Endothelial cell of umbilical vein (primary cell): ENCODE measurements around the gene HDAC7. TPM values are rescaled to one million over a fixed set of nuclear protein-coding genes. Genes with fewer than 3 reads are reported as not detected.

Source experiments
- BruUV-seq: library from RNA; stranded (reverse); fragments of 400-500 nt; replicated peaks from 2 replicates; lab custom pipeline; 2021; lab: Mats Ljungman, UMichigan
- CTCF ChIA-PET: fragments of 300-600, 350-600 bp; sonication (Branson Sonifier 250); formaldehyde crosslinking; loops from one replicate; lab custom pipeline; 2021; ENCODE audit warnings: antibody characterized with exemption, inconsistent platforms; lab: Charles Lee
- POLR2A ChIA-PET: fragments of 300-600, 350-600 bp; sonication (Branson Sonifier 250); formaldehyde crosslinking; loops from one replicate; lab custom pipeline; 2021; ENCODE audit warnings: antibody characterized with exemption, inconsistent platforms; lab: Charles Lee
- DNase-seq: peaks from one replicate; pipeline ENCODE4 v3.0.0-alpha.2; 2011; ENCODE audit warnings: low read depth, low spot score
- FAIRE-seq: peaks from 2 replicates; lab custom pipeline; 2011; peaks lifted over from hg19 to GRCh38; lab: Jason Lieb, UNC
- H2AFZ ChIP-seq: 2 replicates; pipeline ENCODE4 v1.6.0; 2012; ENCODE audit warnings: low read depth, low read length, control low read depth, inconsistent platforms
- H3K27ac ChIP-seq: 2 replicates; pipeline ENCODE4 v1.5.1; 2011; ENCODE audit warnings: low read depth, mild to moderate bottlenecking, control low read depth, low read length, moderate library complexity; ENCODE audit not compliant: insufficient read depth
- H3K27me3 ChIP-seq, 2 experiments: 2 replicates each; pipeline versions ENCODE4 v1.6.0 to v1.6.1; 2011; ENCODE audit warnings: low read length in 2 of 2, mixed read lengths in 1 of 2; ENCODE audit not compliant: control insufficient read depth in 2 of 2, insufficient read depth in 2 of 2
- H3K36me3 ChIP-seq, 2 experiments: 2 replicates in 1 of 2; 3 replicates in 1 of 2; pipeline ENCODE4 v1.5.1; 2011; ENCODE audit warnings: low read length in 2 of 2, mild to moderate bottlenecking in 1 of 2, moderate library complexity in 1 of 2; ENCODE audit not compliant: control insufficient read depth in 2 of 2, insufficient read depth in 2 of 2; ENCODE audit errors: extremely low read depth in 1 of 2
- H3K4me1 ChIP-seq: 3 replicates; pipeline ENCODE4 v1.5.1; 2011; ENCODE audit warnings: mild to moderate bottlenecking, low read length; ENCODE audit not compliant: control insufficient read depth, insufficient read depth; ENCODE audit errors: extremely low read depth
- H3K4me2 ChIP-seq: 2 replicates; pipeline ENCODE4 v1.6.1; 2011; ENCODE audit warnings: low read length, control low read depth, mixed read lengths; ENCODE audit not compliant: insufficient read depth
- H3K4me3 ChIP-seq, 3 experiments: fragments of 200-600 bp in 1 of 3; sonication (generic), shearing (Covaris generic) in 1 of 3; replicated peaks in 1 of 3; 2 replicates each; pipeline ENCODE4 v1.5.1; 2011 to 2016; ENCODE audit warnings: control low read depth in 3 of 3, low read length in 3 of 3, mild to moderate bottlenecking in 2 of 3, inconsistent platforms in 1 of 3, low read depth in 1 of 3, moderate library complexity in 1 of 3; ENCODE audit not compliant: insufficient read depth in 1 of 3
- H3K79me2 ChIP-seq: 2 replicates; pipeline ENCODE4 v1.6.0; 2012; ENCODE audit warnings: low read length, inconsistent platforms; ENCODE audit not compliant: control insufficient read depth, insufficient read depth
- H3K9ac ChIP-seq: replicated peaks from 2 replicates; pipeline ENCODE3; 2011; ENCODE audit warnings: low read length, control low read depth; ENCODE audit not compliant: insufficient read depth; ENCODE audit errors: extremely low read depth
- H3K9me1 ChIP-seq: replicated peaks from 3 replicates; pipeline ENCODE4 v1.6.0; 2011; ENCODE audit warnings: mild to moderate bottlenecking, low read length; ENCODE audit not compliant: control insufficient read depth, insufficient read depth; ENCODE audit errors: extremely low read depth
- H3K9me3 ChIP-seq: replicated peaks from 2 replicates; pipeline ENCODE4 v1.5.1; 2012; ENCODE audit warnings: low read length, inconsistent platforms; ENCODE audit not compliant: control insufficient read depth, insufficient read depth
- H4K20me1 ChIP-seq: replicated peaks from 2 replicates; pipeline ENCODE3; 2011; ENCODE audit warnings: mild to moderate bottlenecking, low read length; ENCODE audit not compliant: control insufficient read depth, insufficient read depth; ENCODE audit errors: extremely low read depth
- CTCF ChIP-seq, 2 donors: IDR thresholded peaks; 1 replicate in 1 of 2; 2 replicates in 1 of 2; pipeline ENCODE4 v1.5.1; 2011; ENCODE audit warnings: low read length in 2 of 2, mild to moderate bottlenecking in 2 of 2, moderate library complexity in 2 of 2, control low read depth in 1 of 2, inconsistent platforms in 1 of 2, low read depth in 1 of 2; ENCODE audit not compliant: insufficient read depth in 1 of 2; ENCODE audit errors: extremely low read depth in 1 of 2
- EZH2 ChIP-seq: IDR thresholded peaks from 2 replicates; pipeline ENCODE4 v1.6.1; 2012; ENCODE audit warnings: borderline replicate concordance, low read depth, mild to moderate bottlenecking, moderate library complexity, low read length, inconsistent platforms; ENCODE audit not compliant: severe bottlenecking
- FOS ChIP-seq: IDR thresholded peaks from 2 replicates; pipeline ENCODE4 v1.6.1; 2011; ENCODE audit warnings: mild to moderate bottlenecking, low read length, moderate library complexity, borderline replicate concordance; ENCODE audit not compliant: insufficient read depth
- GATA2 ChIP-seq: IDR thresholded peaks from 2 replicates; pipeline ENCODE4 v1.7.0; 2011; ENCODE audit warnings: low read depth, mild to moderate bottlenecking, moderate library complexity, mixed read lengths, low read length; ENCODE audit not compliant: insufficient read length, insufficient read depth
- JUN ChIP-seq: IDR thresholded peaks from 2 replicates; pipeline ENCODE4 v1.6.1; 2011; ENCODE audit warnings: borderline replicate concordance, low read depth; ENCODE audit not compliant: insufficient read length, insufficient read depth
- MAX ChIP-seq: IDR thresholded peaks from 2 replicates; pipeline ENCODE4 v1.6.1; 2011; ENCODE audit not compliant: insufficient read depth, insufficient read length
- MYC ChIP-seq: IDR thresholded peaks from one replicate; pipeline ENCODE4 v1.6.1; 2011; ENCODE audit warnings: mild to moderate bottlenecking, low read depth, low read length
- POLR2A ChIP-seq: IDR thresholded peaks from 2 replicates; pipeline ENCODE4 v1.6.1; 2012; ENCODE audit warnings: low read depth, mild to moderate bottlenecking, control low read depth, low read length
- POLR2AphosphoS5 ChIP-seq: IDR thresholded peaks from 2 replicates; pipeline ENCODE4 v1.6.1; 2012; ENCODE audit warnings: low read depth, mild to moderate bottlenecking, control low read depth, low read length, moderate library complexity; ENCODE audit not compliant: insufficient read depth
- dilution Hi-C: fragments of 300-500 bp; cut with MboI; formaldehyde crosslinking; loops from one replicate; pipeline ENCODE4 v1.15.0; 2019; ENCODE audit warnings: low sequenced_read_pairs; ENCODE audit not compliant: extremely low pct_ligation_motif_present
- intact Hi-C: fragments of 100-400 bp; cut with micrococcal nuclease; formaldehyde crosslinking; loops from one replicate; pipeline ENCODE4 v1.10.0; 2022
- polyA plus RNA-seq, 4 experiments: library from polyadenylated mRNA; depleted of rRNA in 3 of 4; stranded (reverse) in 3 of 4; unstranded in 1 of 4; fragments of >200 nt; gene quantifications; 2 replicates each; pipeline versions ENCODE4 v1.2.1 to v1.2.3, GENCODE V29; 2011 to 2012; ENCODE audit warnings: missing spikeins in 1 of 4
- total RNA-seq: library from RNA; stranded (reverse); gene quantifications from 2 replicates; pipeline ENCODE4 v1.2.3, GENCODE V29; 2021

Gene HDAC7
- total and polyA plus RNA-seq, 2 donors (not counting 3 experiments of a cell fraction or from before 2014, with no cell fraction given): 119 to 249 TPM

DNA sequence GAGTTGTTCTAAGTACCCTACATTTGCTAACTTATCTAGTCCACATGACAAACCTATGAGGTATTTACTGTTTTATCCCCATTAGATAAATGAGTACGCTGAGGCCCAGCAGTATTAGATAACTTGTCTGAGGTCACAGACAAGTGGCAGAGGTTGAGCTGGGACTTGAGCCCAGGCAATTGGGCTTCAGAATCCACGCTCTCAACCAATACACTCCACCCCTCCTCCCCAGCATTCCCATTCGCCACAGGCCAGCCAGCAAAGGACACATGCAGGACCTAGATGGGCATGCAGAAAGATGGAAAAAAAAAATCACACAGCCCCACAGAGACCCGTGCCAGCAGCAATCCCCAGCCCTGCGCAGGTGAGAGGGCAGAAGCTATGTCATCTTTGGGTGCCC is 12.4 kb downstream of the HDAC7 start:
- BruUV-seq: no TSS peak
- TF ChIP-seq MAX: no peak
- TF ChIP-seq MYC: no peak
- TF ChIP-seq EZH2: no peak
- no peak for TF ChIP-seq POLR2A
- TF ChIP-seq GATA2: no peak
- TF ChIP-seq JUN: no peak
- no peak for TF ChIP-seq FOS
- no peak for TF ChIP-seq CTCF (IDR thresholded peaks at IDR 0.05; ENCODE audit: extremely low read depth in 1 of 2, insufficient read depth in 1 of 2, low read depth in 1 of 2, low read length in 2 of 2)
- no peak for TF ChIP-seq POLR2AphosphoS5
- FAIRE-seq: no peak
- Histone ChIP-seq H3K27ac (peak overlapping the region; percentile 83), H3K4me3 (no peak overlapping the region), H3K9ac (no peak overlapping the region), H3K36me3 (peaks cover 10 to 11% of the 10 kb centered on the region in 2 experiments), H3K9me1 (no peaks in the 10 kb centered on the region), H2AFZ (no peak overlapping the region), H3K79me2 (peaks cover 100% of the 10 kb centered on the region), H3K27me3 (no peaks in the 10 kb centered on the region), H3K4me1 (peaks cover 91% of the 10 kb centered on the region), H3K4me2 (no peak overlapping the region), H4K20me1 (peaks cover 6% of the 10 kb centered on the region), H3K9me3 (no peaks in the 10 kb centered on the region)
- ChIA-PET POLR2A (interaction anchor here (1.6 to 2.7 kb wide), 2 partner anchors 10 to 13 kb away, joined by 7 to 17 read pairs; no protein-coding TSS in a partner anchor), CTCF (interaction anchor here (0.6 to 12.5 kb wide), 8 partner anchors 9 to 90 kb away, joined by 3 to 229 read pairs (median 4); partner anchors contain the start of gene SLC48A1)
- DNase-seq: no peak
- dilution Hi-C loops (no loop called here), intact Hi-C loops (no loop called here)
